Heart left ventricle (tissue), 13 donors: ENCODE data around the gene NCEH1.
A peak's percentile ranks its signal among the peaks of the same experiment; 100 is the strongest.

ENCODE experiments used
- CTCF ChIP-seq, 12 donors: fragments of 200-600 bp; sonication (generic) in 4 of 12; IDR thresholded peaks; one replicate each; pipeline versions ENCODE4 v1.5.0 to v1.8.0; 2018 to 2022; ENCODE audit warnings: antibody characterized with exemption in 12 of 12, mild to moderate bottlenecking in 5 of 12
- POLR2A ChIP-seq, 2 donors: fragments of 450-650 bp; IDR thresholded peaks; one replicate each; pipeline ENCODE4 v1.6.1; 2017; ENCODE audit warnings: antibody characterized with exemption in 2 of 2, mild to moderate bottlenecking in 2 of 2, moderate library complexity in 2 of 2
- donor health status: ischemic (EF 13 %, LVEDD 7.1; RV severe dilation, severe dysfunction).
- donor health status: DM: no; HTN: yes; CAD: no.
- donor health status: DM: no; HTN: no; CAD: no.
- donor health status: ischemic (EF 25% LVEDD 6.9; RV normal size, moderate dysfunction).
- donor health status: ischemic (EF 25% LVEDD 5.7; RV mildly dilated, moderate dysfunction).
- donor health status: ischemic (EF 35%, LVEDD 5.7; RV mildly dilated, moderate dysfunction).
- donor health status: nonischemic (EF 11% LVEDD 7.7; RV severe dilation, severe dysfunction).
- donor health status: DM: yes; HTN: yes; CAD: no.
- donor health status: PGD.
- donor health status: ischemic (EF 29% LVEDD 5.4; RV normal size, mild dysfunction).
- donor health status: nonischemic (EF 23%, LVEDD 6.1; RV moderate dilation, normal function).

DNA sequence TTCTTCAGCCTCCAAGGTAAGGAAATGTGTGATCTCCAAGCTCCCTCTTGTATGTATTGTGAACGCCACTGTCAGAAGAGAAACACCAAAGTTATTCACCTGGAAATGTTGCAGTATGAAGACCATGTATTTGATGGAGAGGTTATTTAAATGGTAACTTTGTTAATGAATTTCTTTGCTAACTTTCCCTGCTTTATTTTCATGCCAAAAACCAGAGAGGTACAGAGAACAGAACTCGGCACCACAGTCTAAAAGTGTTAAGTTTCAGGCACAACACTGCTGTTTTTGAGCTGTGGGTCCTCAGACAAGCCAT lies 114.5 kb downstream of the NCEH1 start:
- TF ChIP-seq CTCF (IDR thresholded peaks at IDR 0.05) (peak in 2 of 12 donors; percentile 16 to 28), POLR2A (IDR thresholded peaks at IDR 0.05) (no peak)
